HepG2 (cell line): ENCODE results near the gene ZBTB4. TPM values are rescaled to one million over a fixed set of nuclear protein-coding genes. Genes with fewer than 3 reads are reported as not detected.

Source experiments
- ATF5 ChIP-seq: sonication (generic); formaldehyde crosslinking; IDR thresholded peaks from 2 replicates; pipeline ENCODE4 v1.4.0; 2020; ENCODE audit warnings: mild to moderate bottlenecking, low read depth, missing genetic modification reagents
- CREB3 ChIP-seq: sonication (generic); formaldehyde crosslinking; IDR thresholded peaks from 2 replicates; pipeline ENCODE4 v1.5.0; 2020; ENCODE audit warnings: missing genetic modification reagents
- E2F2 ChIP-seq: sonication (generic); formaldehyde crosslinking; IDR thresholded peaks from 2 replicates; pipeline ENCODE4 v1.4.0; 2020; ENCODE audit warnings: missing genetic modification reagents, borderline replicate concordance
- ELF1 ChIP-seq: sonication (generic); formaldehyde crosslinking; IDR thresholded peaks from 2 replicates; pipeline ENCODE4 v1.4.0; 2020; ENCODE audit warnings: missing genetic modification reagents
- KDM5B ChIP-seq: sonication (generic); formaldehyde crosslinking; IDR thresholded peaks from 2 replicates; pipeline ENCODE4 v1.4.0; 2020; ENCODE audit warnings: missing genetic modification reagents, mild to moderate bottlenecking, borderline replicate concordance
- NCOA1 ChIP-seq: sonication (generic); formaldehyde crosslinking; IDR thresholded peaks from 2 replicates; pipeline ENCODE4 v1.9.0; 2021; ENCODE audit warnings: missing genetic modification reagents
- RNF219 ChIP-seq: sonication (generic); formaldehyde crosslinking; IDR thresholded peaks from 2 replicates; pipeline ENCODE4 v1.5.0; 2020; ENCODE audit warnings: mild to moderate bottlenecking, missing genetic modification reagents
- SAP130 ChIP-seq: IDR thresholded peaks from 2 replicates; pipeline ENCODE4 v1.6.1; 2016; ENCODE audit warnings: low read depth
- SNAI1 ChIP-seq: sonication (generic); formaldehyde crosslinking; IDR thresholded peaks from 2 replicates; pipeline ENCODE4 v1.5.0; 2020; ENCODE audit warnings: mild to moderate bottlenecking, missing genetic modification reagents, borderline replicate concordance
- YEATS2 ChIP-seq: sonication (generic); formaldehyde crosslinking; IDR thresholded peaks from 2 replicates; pipeline ENCODE4 v1.4.0; 2020; ENCODE audit warnings: missing genetic modification reagents, borderline replicate concordance
- ZNF10 ChIP-seq: sonication (generic); formaldehyde crosslinking; IDR thresholded peaks from 2 replicates; pipeline ENCODE4 v1.4.0; 2020; ENCODE audit warnings: mild to moderate bottlenecking, low read depth, missing genetic modification reagents, borderline replicate concordance
- ZNF136 ChIP-seq: sonication (generic); formaldehyde crosslinking; IDR thresholded peaks from 2 replicates; pipeline ENCODE4 v1.8.1; 2022; ENCODE audit warnings: low read depth, mild to moderate bottlenecking, moderate library complexity, missing genetic modification reagents
- ZNF224 ChIP-seq: sonication (generic); formaldehyde crosslinking; IDR thresholded peaks from 2 replicates; pipeline ENCODE4 v1.5.0; 2020; ENCODE audit warnings: mild to moderate bottlenecking, missing genetic modification reagents
- ZNF235 ChIP-seq: sonication (generic); formaldehyde crosslinking; IDR thresholded peaks from 2 replicates; pipeline ENCODE4 v1.8.1; 2023; ENCODE audit warnings: mild to moderate bottlenecking, missing genetic modification reagents, borderline replicate concordance
- ZNF274 ChIP-seq: sonication (generic); formaldehyde crosslinking; IDR thresholded peaks from 2 replicates; pipeline ENCODE4 v1.5.1; 2020; ENCODE audit warnings: mild to moderate bottlenecking, missing genetic modification reagents
- ZNF33B ChIP-seq: sonication (generic); formaldehyde crosslinking; IDR thresholded peaks from 2 replicates; pipeline ENCODE4 v1.5.1; 2020; ENCODE audit warnings: mild to moderate bottlenecking, missing genetic modification reagents
- polyA plus RNA-seq, 8 experiments: library from polyadenylated mRNA; depleted of rRNA in 3 of 8; stranded (reverse) in 7 of 8; unstranded in 1 of 8; fragments of >200 nt; fragmentation: Illumina TruSeq in 4 of 8; extraction: Trizol in 4 of 8; gene quantifications; 2 replicates each; pipeline versions ENCODE4 v1.2.1 to v1.2.3, GENCODE V29; 2011 to 2016; ENCODE audit warnings: low read depth in 4 of 8, missing spikeins in 1 of 8, mixed read lengths in 1 of 8; ENCODE audit not compliant: insufficient read depth in 1 of 8
- total RNA-seq, 5 experiments: library from RNA; depleted of rRNA; stranded (reverse); fragments of >200 nt; fragmentation: Illumina TruSeq; extraction: Trizol; gene quantifications; 2 replicates each; pipeline ENCODE4 v1.2.3, GENCODE V29; 2016; ENCODE audit warnings: low read depth in 1 of 5
- TF ChIP-seq, protein P1 (sequence below): sonication (generic); formaldehyde crosslinking; IDR thresholded peaks from 2 replicates; pipeline ENCODE4 v1.5.1; 2020; ENCODE audit warnings: mild to moderate bottlenecking, moderate library complexity, missing genetic modification reagents
- TF ChIP-seq, protein P2 (sequence below): sonication (generic); formaldehyde crosslinking; IDR thresholded peaks from 2 replicates; pipeline ENCODE4 v1.5.0; 2020; ENCODE audit warnings: mild to moderate bottlenecking, low read depth, missing genetic modification reagents, borderline replicate concordance

The ZBTB4 gene
- total and polyA plus RNA-seq, 2 of the 13 experiments (the other 11 are each of a cell fraction or from before 2014, with no cell fraction given), result 4.3 to 7.4 TPM

DNA sequence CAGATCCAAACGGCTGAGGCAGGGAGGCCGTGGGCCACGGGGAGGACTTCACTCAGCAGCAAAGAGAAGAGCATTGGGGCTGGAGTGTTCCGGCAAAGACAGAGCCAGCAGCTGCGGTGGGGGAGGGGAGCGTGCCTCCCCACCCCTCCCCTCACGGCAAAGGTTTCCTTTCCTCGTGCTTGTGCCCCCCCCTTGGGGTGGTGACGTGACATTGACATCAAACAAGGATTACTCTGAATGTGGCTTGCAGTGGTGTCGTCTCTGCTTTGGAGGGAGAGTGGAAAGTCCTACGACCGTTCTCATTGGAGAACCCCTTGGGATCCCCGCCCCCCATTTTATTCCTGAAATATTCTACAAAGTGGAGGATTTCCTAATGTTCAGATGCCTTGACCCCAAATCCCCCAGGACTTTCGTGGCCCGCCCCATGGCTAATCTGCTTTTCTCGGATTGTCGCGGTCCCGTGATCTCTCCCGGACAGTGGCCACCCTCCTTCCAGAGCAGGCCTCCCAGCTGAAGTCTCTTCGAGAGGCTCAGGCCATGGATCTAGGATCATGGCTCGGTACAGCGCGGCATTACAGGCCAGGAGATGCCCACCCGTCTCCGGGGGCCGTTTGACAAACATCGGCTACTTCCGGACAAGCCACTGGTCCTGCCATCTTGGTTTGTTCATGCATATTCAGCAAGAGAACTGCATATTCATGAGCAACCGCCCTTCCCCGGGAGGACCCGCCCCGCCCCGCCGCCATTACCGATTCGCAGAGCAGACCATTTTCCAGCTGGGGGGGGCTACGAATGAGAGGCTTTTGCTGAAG is 4.0 kb upstream of the ZBTB4 start (continued):
- TF ChIP-seq RNF219, result no peak
- TF ChIP-seq CREB3 (CRISPR knock-in tag), result no peak
- TF ChIP-seq E2F2 (CRISPR knock-in tag), result no peak
- TF ChIP-seq ELF1 (CRISPR knock-in tag), result peak; percentile 83
- no peak for TF ChIP-seq ZNF10
- TF ChIP-seq SNAI1 (CRISPR knock-in tag), result 0 out of 2 replicates have a peak, but pooled peaks have one; percentile 32
- TF ChIP-seq ZNF274 (CRISPR knock-in tag), result 0 out of 2 replicates have a peak, but pooled peaks have one; percentile 35
- TF ChIP-seq ZNF33B, result no peak
- no peak for TF ChIP-seq ZNF136 (CRISPR knock-in tag)
- TF ChIP-seq ZNF235 (CRISPR knock-in tag), result peak; percentile 54; the same call in 1 of the 2 replicates
- TF ChIP-seq ATF5 (CRISPR knock-in tag), result peak; percentile 28; the same call in 1 of the 2 replicates
- peak; percentile 71; the same call in 1 of the 2 replicates for TF ChIP-seq NCOA1 (CRISPR knock-in tag)
- TF ChIP-seq, protein P1, sequence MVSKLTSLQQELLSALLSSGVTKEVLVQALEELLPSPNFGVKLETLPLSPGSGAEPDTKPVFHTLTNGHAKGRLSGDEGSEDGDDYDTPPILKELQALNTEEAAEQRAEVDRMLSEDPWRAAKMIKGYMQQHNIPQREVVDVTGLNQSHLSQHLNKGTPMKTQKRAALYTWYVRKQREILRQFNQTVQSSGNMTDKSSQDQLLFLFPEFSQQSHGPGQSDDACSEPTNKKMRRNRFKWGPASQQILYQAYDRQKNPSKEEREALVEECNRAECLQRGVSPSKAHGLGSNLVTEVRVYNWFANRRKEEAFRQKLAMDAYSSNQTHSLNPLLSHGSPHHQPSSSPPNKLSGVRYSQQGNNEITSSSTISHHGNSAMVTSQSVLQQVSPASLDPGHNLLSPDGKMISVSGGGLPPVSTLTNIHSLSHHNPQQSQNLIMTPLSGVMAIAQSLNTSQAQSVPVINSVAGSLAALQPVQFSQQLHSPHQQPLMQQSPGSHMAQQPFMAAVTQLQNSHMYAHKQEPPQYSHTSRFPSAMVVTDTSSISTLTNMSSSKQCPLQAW (CRISPR knock-in tag), result peak; percentile 65; the same call in 1 of the 2 replicates
- TF ChIP-seq KDM5B (CRISPR knock-in tag), result peak; percentile 44; the same call in 1 of the 2 replicates
- TF ChIP-seq, protein P2, sequence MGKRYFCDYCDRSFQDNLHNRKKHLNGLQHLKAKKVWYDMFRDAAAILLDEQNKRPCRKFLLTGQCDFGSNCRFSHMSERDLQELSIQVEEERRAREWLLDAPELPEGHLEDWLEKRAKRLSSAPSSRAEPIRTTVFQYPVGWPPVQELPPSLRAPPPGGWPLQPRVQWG (CRISPR knock-in tag), result no peak
- TF ChIP-seq ZNF224 (CRISPR knock-in tag), result no peak
- TF ChIP-seq SAP130 (CRISPR knock-in tag), result peak; percentile 80
- peak; percentile 56; the same call in 1 of the 2 replicates for TF ChIP-seq YEATS2 (CRISPR knock-in tag)
